WTC11 (cell line): ENCODE measurements around the gene C1orf35.

Experiments
- GABPB1 ChIP-seq: sonication (generic); formaldehyde crosslinking; IDR thresholded peaks from 2 replicates; pipeline ENCODE4 v1.8.1; 2023; ENCODE audit warnings: mild to moderate bottlenecking, missing genetic modification reagents
- MAX ChIP-seq: sonication (generic); formaldehyde crosslinking; IDR thresholded peaks from 2 replicates; pipeline ENCODE4 v1.8.0; 2022; ENCODE audit warnings: mild to moderate bottlenecking, missing genetic modification reagents
- NFE2L1 ChIP-seq: sonication (generic); formaldehyde crosslinking; IDR thresholded peaks from 2 replicates; pipeline ENCODE4 v1.8.1; 2023; ENCODE audit warnings: missing genetic modification reagents
- SMAD3 ChIP-seq: sonication (generic); formaldehyde crosslinking; IDR thresholded peaks from 2 replicates; pipeline ENCODE4 v1.8.0; 2022; ENCODE audit warnings: missing genetic modification reagents, mild to moderate bottlenecking, borderline replicate concordance
- TF ChIP-seq, protein P1 (sequence below): fragments of 200-600 bp; IDR thresholded peaks from 2 replicates; pipeline ENCODE4 v1.8.0; 2022; ENCODE audit warnings: antibody characterized with exemption

- TF ChIP-seq, protein P1, sequence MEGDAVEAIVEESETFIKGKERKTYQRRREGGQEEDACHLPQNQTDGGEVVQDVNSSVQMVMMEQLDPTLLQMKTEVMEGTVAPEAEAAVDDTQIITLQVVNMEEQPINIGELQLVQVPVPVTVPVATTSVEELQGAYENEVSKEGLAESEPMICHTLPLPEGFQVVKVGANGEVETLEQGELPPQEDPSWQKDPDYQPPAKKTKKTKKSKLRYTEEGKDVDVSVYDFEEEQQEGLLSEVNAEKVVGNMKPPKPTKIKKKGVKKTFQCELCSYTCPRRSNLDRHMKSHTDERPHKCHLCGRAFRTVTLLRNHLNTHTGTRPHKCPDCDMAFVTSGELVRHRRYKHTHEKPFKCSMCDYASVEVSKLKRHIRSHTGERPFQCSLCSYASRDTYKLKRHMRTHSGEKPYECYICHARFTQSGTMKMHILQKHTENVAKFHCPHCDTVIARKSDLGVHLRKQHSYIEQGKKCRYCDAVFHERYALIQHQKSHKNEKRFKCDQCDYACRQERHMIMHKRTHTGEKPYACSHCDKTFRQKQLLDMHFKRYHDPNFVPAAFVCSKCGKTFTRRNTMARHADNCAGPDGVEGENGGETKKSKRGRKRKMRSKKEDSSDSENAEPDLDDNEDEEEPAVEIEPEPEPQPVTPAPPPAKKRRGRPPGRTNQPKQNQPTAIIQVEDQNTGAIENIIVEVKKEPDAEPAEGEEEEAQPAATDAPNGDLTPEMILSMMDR = no peak
- TF ChIP-seq NFE2L1 (CRISPR knock-in tag) = no peak
- TF ChIP-seq GABPB1 (CRISPR knock-in tag) = no peak
- no peak for TF ChIP-seq MAX (CRISPR knock-in tag)
- TF ChIP-seq SMAD3 (CRISPR knock-in tag) = no peak
These were observed 12.5 kb downstream of the C1orf35 start for GRCh38 chr1:228090613-228091081.
